Activated naive CD8-positive, alpha-beta T cell treated with anti-CD3 and anti-CD28 coated beads, Interleukin-2, amount 10 ng/mL, durations not matched to agents 7 days and 5 days (primary cell): ENCODE measurements around the gene EPHA4. TPM values are rescaled to one million over a fixed set of nuclear protein-coding genes. Genes with fewer than 3 reads are reported as not detected.

Source experiments
- ATAC-seq: fragments of 150-1000 bp; cut with Tn5 transposase; one replicate; pipeline ENCODE4 v1.10.0; 2021; ENCODE audit warnings: low read depth, moderate library complexity
- POLR2A ChIA-PET: fragments of 350-600 bp; sonication (Branson Sonifier 250); formaldehyde crosslinking; loops from one replicate; lab custom pipeline; 2021; ENCODE audit warnings: antibody characterized with exemption; lab: Charles Lee
- DNase-seq: peaks from one replicate; pipeline ENCODE4 v3.0.0; 2021
- H3K27ac Mint-ChIP-seq: one replicate; pipeline ENCODE4 v1.8.0; 2022; ENCODE audit warnings: mild to moderate bottlenecking, mixed read lengths
- H3K27me3 Mint-ChIP-seq: one replicate; pipeline ENCODE4 v1.8.0; 2022; ENCODE audit warnings: mild to moderate bottlenecking, moderate library complexity, mixed read lengths
- H3K36me3 Mint-ChIP-seq: one replicate; pipeline ENCODE4 v1.8.0; 2021; ENCODE audit warnings: mild to moderate bottlenecking, mixed read lengths
- H3K4me1 Mint-ChIP-seq: one replicate; pipeline ENCODE4 v1.8.0; 2021; ENCODE audit warnings: mixed read lengths
- H3K4me3 Mint-ChIP-seq: one replicate; pipeline ENCODE4 v1.8.0; 2022; ENCODE audit warnings: mild to moderate bottlenecking, moderate library complexity, mixed read lengths
- H3K9me3 Mint-ChIP-seq: one replicate; pipeline ENCODE4 v1.8.0; 2021; ENCODE audit warnings: mixed read lengths
- total RNA-seq, 2 experiments: library from RNA; stranded (reverse); gene quantifications; one replicate each; pipeline ENCODE4 v1.2.3, GENCODE V29; 2021

The EPHA4 gene
- total RNA-seq, 2 experiments from 2014 or later = 32.8 to 36.4 TPM

DNA sequence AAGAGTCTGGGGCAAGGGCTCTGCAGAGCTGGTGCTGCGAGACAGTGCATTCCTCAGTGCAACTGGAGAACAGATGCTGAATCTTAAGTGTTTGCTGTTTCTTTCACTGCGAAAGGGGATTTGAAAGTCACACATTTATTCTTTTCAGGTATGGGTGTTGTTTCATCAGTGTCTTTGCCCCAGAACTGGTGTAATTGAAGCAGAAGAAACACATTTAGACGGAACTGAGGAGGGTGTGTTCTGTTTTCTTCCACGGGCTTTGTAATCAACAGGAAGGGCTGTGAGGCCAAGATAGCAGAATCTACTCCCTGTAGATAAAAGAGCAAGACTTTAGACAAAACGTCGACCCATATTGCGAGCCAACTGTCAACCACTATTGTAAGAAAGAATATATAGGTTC lies 151.9 kb downstream of the EPHA4 start:
- DNase-seq (no peak), ATAC-seq (no peak)
- Mint-ChIP-seq H3K27me3 (peaks cover 1% of the 10 kb centered on the region), H3K4me3 (no peak overlapping the region), H3K4me1 (no peaks in the 10 kb centered on the region), H3K36me3 (no peaks in the 10 kb centered on the region), H3K9me3 (no peaks in the 10 kb centered on the region), H3K27ac (no peak overlapping the region)
- POLR2A ChIA-PET = no interaction called here

DNA sequence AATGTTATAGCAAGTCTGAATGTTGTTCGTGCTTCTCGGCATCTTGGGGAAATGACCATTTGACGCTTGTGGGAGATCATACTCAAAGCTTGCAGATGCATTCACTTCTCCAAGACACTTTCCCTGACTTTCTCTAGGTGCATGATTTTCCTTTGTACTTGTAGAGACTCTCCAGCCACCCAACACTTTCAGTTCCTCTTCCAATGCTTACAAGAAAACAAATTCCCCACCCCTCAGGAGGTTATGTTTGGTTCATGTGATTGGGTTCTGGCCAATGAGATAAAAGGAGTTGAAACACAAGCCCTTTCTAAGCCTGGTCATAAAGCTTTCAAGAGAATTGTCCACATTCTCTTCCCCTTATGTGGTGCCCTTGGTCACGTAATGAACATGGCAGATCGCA lies 156.3 kb downstream of the EPHA4 start:
- H3K4me1 Mint-ChIP-seq = no peaks in the 10 kb centered on the region
- no peak overlapping the region for H3K27ac Mint-ChIP-seq
- no peaks in the 10 kb centered on the region for H3K9me3 Mint-ChIP-seq
- POLR2A ChIA-PET = no interaction called here
- peaks cover 4% of the 10 kb centered on the region for H3K27me3 Mint-ChIP-seq
- no peak overlapping the region for H3K4me3 Mint-ChIP-seq
- H3K36me3 Mint-ChIP-seq = no peaks in the 10 kb centered on the region
- DNase-seq (no peak), ATAC-seq (no peak)

DNA sequence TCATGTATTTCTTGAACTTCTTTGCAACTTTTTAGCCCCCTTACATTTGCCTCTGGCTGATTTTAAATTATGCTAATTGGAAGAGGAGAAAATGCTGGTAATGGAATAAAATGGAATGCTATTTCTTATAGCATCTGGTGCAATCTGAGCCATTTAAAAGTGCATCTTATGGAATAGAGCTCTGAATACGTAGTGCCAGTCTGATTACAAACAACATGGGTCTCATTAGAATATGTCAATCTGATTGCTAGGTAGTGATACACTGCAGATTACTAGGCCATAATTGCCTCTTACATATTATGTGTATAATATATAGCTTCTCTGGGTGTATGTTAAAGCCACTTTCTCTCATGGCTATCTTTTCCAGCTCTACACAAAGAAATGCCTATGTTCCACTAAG lies 159.1 kb downstream of the EPHA4 start:
- Mint-ChIP-seq H3K27ac (no peak overlapping the region), H3K27me3 (peaks cover 3% of the 10 kb centered on the region), H3K36me3 (no peaks in the 10 kb centered on the region), H3K9me3 (no peaks in the 10 kb centered on the region), H3K4me1 (no peaks in the 10 kb centered on the region), H3K4me3 (no peak overlapping the region)
- DNase-seq = no peak
- POLR2A ChIA-PET = no interaction called here
- ATAC-seq = no peak

DNA sequence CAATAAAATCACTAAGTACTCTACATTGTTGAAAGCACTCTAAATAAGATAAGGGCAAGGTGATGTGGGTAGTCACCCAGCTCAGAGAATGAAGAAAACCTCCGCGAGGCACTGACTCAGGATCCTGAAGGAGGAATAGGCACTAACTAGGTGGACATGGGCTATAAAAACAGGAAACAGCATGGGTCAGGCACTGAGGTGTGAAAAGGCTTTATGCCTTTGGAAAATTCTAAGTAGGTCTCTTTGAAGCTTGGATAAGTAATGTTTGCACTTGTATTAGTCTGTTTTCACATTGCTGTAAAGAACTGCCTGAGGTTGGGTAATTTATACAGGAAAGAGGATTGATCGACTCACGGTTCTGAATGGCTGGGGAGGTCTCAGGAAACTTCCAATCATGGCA lies 161.6 kb downstream of the EPHA4 start:
- Mint-ChIP-seq H3K27ac (no peak overlapping the region), H3K36me3 (no peaks in the 10 kb centered on the region), H3K4me1 (no peaks in the 10 kb centered on the region), H3K9me3 (peaks cover 2% of the 10 kb centered on the region), H3K4me3 (no peak overlapping the region), H3K27me3 (peaks cover 3% of the 10 kb centered on the region)
- DNase-seq = no peak
- POLR2A ChIA-PET = no interaction called here
- ATAC-seq = no peak

DNA sequence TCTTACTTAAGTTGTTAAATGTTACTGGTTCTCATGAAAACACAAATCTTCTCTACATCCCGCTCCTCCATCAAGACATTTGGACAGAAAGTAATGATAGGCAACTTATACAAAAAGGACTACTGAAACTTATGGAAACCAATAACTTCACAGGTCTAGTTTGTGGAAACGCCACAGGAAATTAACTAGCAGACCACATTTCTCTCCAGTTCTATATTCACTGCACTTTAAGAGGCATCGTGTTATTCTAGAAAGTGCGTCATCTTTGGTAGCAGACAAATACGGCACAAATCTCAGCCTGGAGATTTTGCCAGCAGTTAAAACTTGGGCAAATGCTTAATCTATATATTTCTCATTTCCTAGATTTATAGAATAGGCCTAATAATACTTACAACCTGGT lies 164.3 kb downstream of the EPHA4 start:
- DNase-seq (no peak), ATAC-seq (no peak)
- POLR2A ChIA-PET = no interaction called here
- H3K4me3 Mint-ChIP-seq = no peak overlapping the region
- no peaks in the 10 kb centered on the region for H3K36me3 Mint-ChIP-seq
- H3K27ac Mint-ChIP-seq = no peak overlapping the region
- H3K4me1 Mint-ChIP-seq = no peaks in the 10 kb centered on the region
- peaks cover 3% of the 10 kb centered on the region for H3K27me3 Mint-ChIP-seq
- peaks cover 4% of the 10 kb centered on the region for H3K9me3 Mint-ChIP-seq

DNA sequence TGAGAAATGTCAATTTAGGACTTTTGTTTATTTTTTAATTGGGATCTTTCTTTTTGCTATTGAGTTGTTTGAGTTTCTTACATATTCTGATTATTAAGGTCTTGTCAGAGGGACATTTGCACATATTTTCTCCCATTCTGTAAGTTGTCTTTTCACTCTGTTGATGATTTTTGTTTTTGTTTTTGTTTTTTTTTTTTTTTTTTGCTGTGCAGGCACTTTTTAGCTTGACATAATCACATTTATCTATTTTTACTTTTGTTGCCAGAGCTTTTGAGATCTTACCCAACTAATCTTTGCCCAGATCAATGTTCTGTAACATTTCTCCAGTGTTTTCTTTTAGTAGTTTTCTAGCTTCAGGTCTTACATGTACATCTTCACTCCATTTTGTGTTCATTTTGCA lies 166.6 kb downstream of the EPHA4 start:
- POLR2A ChIA-PET = no interaction called here
- H3K4me3 Mint-ChIP-seq = no peak overlapping the region
- no peaks in the 10 kb centered on the region for H3K36me3 Mint-ChIP-seq
- no peak for ATAC-seq
- H3K27me3 Mint-ChIP-seq = no peaks in the 10 kb centered on the region
- peaks cover 4% of the 10 kb centered on the region for H3K9me3 Mint-ChIP-seq
- no peaks in the 10 kb centered on the region for H3K4me1 Mint-ChIP-seq
- no peak for DNase-seq
- no peak overlapping the region for H3K27ac Mint-ChIP-seq

DNA sequence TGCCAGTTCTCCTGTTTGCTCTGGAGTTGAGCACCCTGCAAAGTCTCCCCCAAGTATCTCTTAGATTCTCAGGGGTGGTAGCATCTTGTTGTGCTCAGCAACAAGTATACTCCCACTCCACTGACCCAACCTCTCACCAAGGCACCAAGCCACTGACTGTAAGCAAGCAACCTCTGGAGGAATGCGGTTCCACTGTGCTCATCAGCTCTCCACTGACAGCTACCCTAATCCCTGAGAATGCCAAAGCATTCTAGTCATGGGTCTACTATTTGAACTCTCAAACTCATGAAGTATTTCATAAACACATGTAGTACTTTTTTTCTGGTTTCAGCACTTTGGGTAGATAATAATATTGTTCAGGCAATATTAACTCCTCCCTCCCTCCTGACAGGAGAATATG lies 170.0 kb downstream of the EPHA4 start:
- no peak overlapping the region for H3K4me3 Mint-ChIP-seq
- peaks cover 4% of the 10 kb centered on the region for H3K9me3 Mint-ChIP-seq

DNA sequence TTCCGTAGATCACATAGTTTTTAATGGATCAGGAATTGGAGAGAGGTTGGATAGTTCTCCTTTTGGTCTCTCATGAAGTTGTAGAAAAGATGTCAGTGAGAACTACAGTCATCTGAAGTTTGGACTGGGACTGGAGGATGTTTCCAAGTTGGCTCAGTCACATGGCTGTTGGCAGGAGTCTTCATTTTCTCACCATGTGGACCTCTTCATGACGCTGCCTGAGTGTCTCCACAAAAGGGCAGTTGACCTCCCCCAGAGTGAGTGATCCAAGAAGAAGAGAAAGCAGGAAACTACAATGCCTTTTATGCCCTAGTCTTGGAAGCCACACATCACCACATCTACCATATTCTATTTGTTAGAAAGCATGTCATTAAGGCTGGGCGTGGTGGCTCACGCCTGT lies 171.7 kb downstream of the EPHA4 start:
- no peak overlapping the region for H3K4me3 Mint-ChIP-seq
- H3K4me1 Mint-ChIP-seq = no peaks in the 10 kb centered on the region
- H3K27me3 Mint-ChIP-seq = no peaks in the 10 kb centered on the region
- H3K27ac Mint-ChIP-seq = no peak overlapping the region
- POLR2A ChIA-PET = no interaction called here
- DNase-seq (no peak), ATAC-seq (no peak)
- no peaks in the 10 kb centered on the region for H3K36me3 Mint-ChIP-seq
- H3K9me3 Mint-ChIP-seq = peaks cover under 1% of the 10 kb centered on the region

More for the DNA sequence above, 170.0 kb downstream of the EPHA4 start:
- Mint-ChIP-seq H3K27me3 (no peaks in the 10 kb centered on the region), H3K36me3 (no peaks in the 10 kb centered on the region), H3K27ac (no peak overlapping the region), H3K4me1 (no peaks in the 10 kb centered on the region)
- POLR2A ChIA-PET = no interaction called here
- DNase-seq = no peak
- ATAC-seq = no peak

DNA sequence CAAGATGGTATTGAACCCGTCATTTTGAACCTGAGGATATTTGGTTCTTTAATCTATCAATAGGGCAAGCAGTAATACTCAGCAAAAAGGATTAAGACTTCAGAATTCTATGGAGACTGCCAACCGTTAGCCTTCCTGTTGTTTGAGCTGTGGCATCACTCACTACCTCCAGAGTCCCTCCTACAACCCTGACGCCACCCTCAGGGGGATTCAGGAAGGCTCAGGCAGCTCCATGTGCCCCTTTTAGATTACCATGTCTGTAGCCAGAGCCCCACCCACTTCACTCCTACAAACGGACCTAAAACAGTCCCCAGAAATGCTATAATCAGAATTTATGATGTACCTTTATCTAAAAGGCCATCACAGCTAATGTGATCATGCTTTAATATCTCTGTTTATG lies 172.9 kb downstream of the EPHA4 start:
- H3K36me3 Mint-ChIP-seq = no peaks in the 10 kb centered on the region
- DNase-seq (no peak), ATAC-seq (no peak)
- H3K27ac Mint-ChIP-seq = no peak overlapping the region
- no peaks in the 10 kb centered on the region for H3K4me1 Mint-ChIP-seq
- POLR2A ChIA-PET = no interaction called here
- no peaks in the 10 kb centered on the region for H3K27me3 Mint-ChIP-seq
- no peak overlapping the region for H3K4me3 Mint-ChIP-seq
- no peaks in the 10 kb centered on the region for H3K9me3 Mint-ChIP-seq

DNA sequence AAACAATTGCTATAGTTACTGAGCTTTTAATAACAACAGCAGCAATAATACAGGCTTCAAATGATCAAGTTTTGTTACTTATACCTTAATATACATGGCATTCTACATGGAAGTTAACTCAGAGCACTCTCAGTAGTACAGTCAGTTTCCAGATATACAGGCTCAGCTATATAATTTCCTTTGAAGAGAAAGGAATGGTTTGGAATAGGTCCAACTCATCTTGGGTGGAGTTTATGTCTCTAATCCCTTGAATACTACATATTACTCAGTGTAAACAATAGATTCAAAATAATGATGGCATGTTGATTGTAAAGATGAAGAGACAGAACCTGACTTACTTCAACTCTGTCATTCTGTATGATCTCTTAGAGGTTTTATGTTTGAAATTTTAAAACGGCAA lies 174.9 kb downstream of the EPHA4 start:
- H3K27me3 Mint-ChIP-seq = no peaks in the 10 kb centered on the region
- POLR2A ChIA-PET = no interaction called here

DNA sequence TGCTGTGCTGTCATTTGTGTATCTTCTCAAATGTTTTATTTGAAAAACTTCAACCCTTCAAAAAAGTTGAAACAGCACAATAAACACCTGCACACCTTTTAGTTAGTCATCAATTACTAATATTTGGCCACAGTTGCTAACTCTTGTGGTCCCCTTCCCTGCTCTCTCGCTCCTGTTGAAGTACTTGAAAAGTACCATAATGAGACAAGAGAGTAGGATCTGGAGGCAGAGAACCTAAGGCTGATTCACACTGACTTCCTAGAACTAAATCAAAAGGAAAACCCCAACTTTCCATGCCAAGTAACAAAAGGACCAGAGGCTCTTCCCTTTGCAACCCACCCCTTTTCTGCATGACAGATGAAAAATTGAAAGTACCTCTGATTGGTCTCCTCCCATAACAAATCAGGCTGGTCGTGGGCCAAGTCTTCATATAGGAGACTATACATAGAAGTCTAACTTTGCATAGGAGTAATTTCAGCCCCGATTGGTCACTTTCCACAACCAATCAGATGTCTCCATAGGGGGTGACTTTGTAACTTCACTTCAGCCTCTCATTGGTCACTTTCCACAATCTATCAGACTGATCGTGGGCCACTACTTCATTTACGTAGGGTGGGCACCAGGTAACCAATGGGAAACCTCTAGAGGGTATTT lies 179.7 kb downstream of the EPHA4 start:
- DNase-seq = no peak
- ATAC-seq = no peak
- no peaks in the 10 kb centered on the region for H3K36me3 Mint-ChIP-seq
- H3K4me3 Mint-ChIP-seq = no peak overlapping the region
- no peaks in the 10 kb centered on the region for H3K9me3 Mint-ChIP-seq
- no peaks in the 10 kb centered on the region for H3K27me3 Mint-ChIP-seq
- POLR2A ChIA-PET = no interaction called here
- H3K27ac Mint-ChIP-seq = no peak overlapping the region
- no peaks in the 10 kb centered on the region for H3K4me1 Mint-ChIP-seq

More for the DNA sequence above, 174.9 kb downstream of the EPHA4 start:
- DNase-seq = no peak
- Mint-ChIP-seq H3K4me1 (no peaks in the 10 kb centered on the region), H3K36me3 (no peaks in the 10 kb centered on the region), H3K27ac (no peak overlapping the region), H3K9me3 (no peaks in the 10 kb centered on the region), H3K4me3 (no peak overlapping the region)
- no peak for ATAC-seq

DNA sequence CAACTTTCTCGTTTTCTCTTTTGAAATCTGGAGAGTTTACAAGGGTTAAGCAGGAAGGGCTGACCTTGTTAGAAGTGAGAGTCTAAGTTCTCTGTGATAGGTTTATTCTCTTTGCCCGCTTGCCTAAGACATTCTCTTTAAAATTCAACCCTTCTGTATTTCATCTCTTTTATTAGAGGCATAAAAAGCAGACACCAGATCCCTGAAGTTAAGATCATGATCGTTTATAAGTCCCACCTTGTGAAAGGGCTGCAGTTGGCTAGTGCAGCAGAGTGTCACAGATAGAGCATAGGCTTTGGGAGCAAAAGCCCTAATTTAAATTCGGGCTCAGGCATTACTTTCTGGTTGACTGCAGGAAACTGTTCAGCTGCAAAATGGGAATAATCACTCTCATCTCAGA lies 181.2 kb downstream of the EPHA4 start:
- ATAC-seq (no peak), DNase-seq (no peak)
- no peak overlapping the region for H3K27ac Mint-ChIP-seq
- no peaks in the 10 kb centered on the region for H3K4me1 Mint-ChIP-seq
- no peak overlapping the region for H3K4me3 Mint-ChIP-seq
- POLR2A ChIA-PET = no interaction called here
- no peaks in the 10 kb centered on the region for H3K9me3 Mint-ChIP-seq
- H3K27me3 Mint-ChIP-seq = no peaks in the 10 kb centered on the region
- H3K36me3 Mint-ChIP-seq = no peaks in the 10 kb centered on the region

DNA sequence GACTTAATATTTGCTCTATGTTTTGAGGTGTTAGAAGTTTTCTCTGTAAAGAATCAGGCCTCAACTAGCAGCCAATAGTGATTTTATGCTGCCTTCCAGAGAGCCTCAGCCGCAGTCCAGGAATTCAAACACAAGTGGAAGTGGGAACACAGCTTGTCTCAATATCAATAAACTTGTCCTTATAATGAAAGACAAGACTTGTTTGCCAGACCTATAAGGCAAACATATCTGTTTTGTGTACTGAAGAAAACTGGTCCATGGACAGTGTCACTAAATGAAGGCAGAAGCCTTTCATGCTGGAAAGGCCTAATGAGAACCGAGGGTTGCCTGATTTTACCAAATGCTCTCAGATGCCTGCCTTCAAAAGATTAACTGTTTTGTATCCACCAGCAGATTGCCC lies 182.2 kb downstream of the EPHA4 start:
- no peaks in the 10 kb centered on the region for H3K36me3 Mint-ChIP-seq
- no peaks in the 10 kb centered on the region for H3K9me3 Mint-ChIP-seq
- POLR2A ChIA-PET = no interaction called here
- ATAC-seq (no peak), DNase-seq (no peak)
- H3K4me1 Mint-ChIP-seq = no peaks in the 10 kb centered on the region
- no peaks in the 10 kb centered on the region for H3K27me3 Mint-ChIP-seq
- H3K4me3 Mint-ChIP-seq = no peak overlapping the region
- no peak overlapping the region for H3K27ac Mint-ChIP-seq

DNA sequence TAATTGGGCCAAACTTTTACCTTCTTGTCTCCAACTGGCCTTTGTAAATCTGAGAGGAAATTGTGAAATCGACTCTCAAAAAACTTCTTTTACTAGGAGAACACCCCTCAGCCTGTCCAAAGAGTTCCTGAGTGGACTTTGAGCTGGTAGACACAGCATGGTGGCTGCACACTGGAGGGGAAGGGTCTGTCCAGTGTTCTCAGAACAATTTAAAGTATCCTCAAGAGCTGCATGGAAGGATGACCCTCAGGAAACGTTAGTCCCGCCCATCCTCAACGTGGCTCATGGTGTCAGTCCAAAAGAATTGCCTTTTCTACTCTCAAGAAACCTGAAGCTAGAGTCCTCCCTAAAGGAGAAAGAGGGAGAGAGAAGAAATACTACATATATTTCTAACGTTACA lies 182.7 kb downstream of the EPHA4 start:
- DNase-seq (no peak), ATAC-seq (no peak)
- Mint-ChIP-seq H3K4me1 (no peaks in the 10 kb centered on the region), H3K4me3 (no peak overlapping the region), H3K27ac (no peak overlapping the region), H3K27me3 (no peaks in the 10 kb centered on the region), H3K9me3 (no peaks in the 10 kb centered on the region), H3K36me3 (no peaks in the 10 kb centered on the region)
- POLR2A ChIA-PET = no interaction called here

DNA sequence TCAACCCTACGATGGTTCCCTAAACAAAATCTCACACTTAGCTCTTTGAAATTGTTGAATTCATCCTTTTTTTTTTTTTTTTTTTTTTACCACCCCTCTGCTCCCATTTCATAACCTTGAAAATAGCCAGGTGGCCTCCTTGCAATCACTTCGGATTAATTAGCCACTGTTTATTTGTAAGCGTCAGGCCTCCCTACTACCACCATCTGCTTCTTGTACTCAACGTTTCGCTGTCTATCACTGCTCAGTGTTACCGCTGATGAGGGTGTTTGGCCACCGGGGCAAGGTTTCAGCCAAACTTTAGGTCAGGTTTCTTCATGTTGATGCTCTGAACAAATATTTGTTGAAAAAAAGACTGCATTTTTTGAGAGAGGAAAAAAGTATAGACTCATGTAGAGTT lies 183.2 kb downstream of the EPHA4 start:
- Mint-ChIP-seq H3K4me3 (no peak overlapping the region), H3K27me3 (no peaks in the 10 kb centered on the region), H3K4me1 (no peaks in the 10 kb centered on the region), H3K9me3 (no peaks in the 10 kb centered on the region), H3K27ac (no peak overlapping the region), H3K36me3 (no peaks in the 10 kb centered on the region)
- POLR2A ChIA-PET = no interaction called here
- no peak for ATAC-seq
- DNase-seq = no peak
